ENCODE measurements around the gene PTCH2.

PTCH2 gene

GRCh38 chr1:44842862-44843655 is at the start of gene PTCH2:
PTCH2 (minus strand) TSS chr1:44843253; CDS start chr1:44842932, 321 bp downstream.
- DNase-seq = peak; percentile 84
- H3K4me3 ChIP-seq (ENCODE audit: low read depth, low read length) = peak within 1 kb of the TSS; percentile 65
- TF ChIP-seq CTCF (IDR thresholded peaks at IDR 0.05; ENCODE audit: low read depth, low read length) = no peak

GRCh38 chr1:44890007-44890406 is 47.0 kb upstream of the PTCH2 start:
- H3K27me3 ChIP-seq (ENCODE audit: insufficient read depth, low read depth, severe bottlenecking) = no peaks in the 10 kb centered on the region
- H3K36me3 ChIP-seq = no peaks in the 10 kb centered on the region
- peaks cover 7% of the 10 kb centered on the region for H3K9me3 ChIP-seq (ENCODE audit: severe bottlenecking)
- peak; percentile 12 for DNase-seq
- H3K27ac ChIP-seq = no peak overlapping the region
- no peak for TF ChIP-seq CTCF (IDR thresholded peaks at IDR 0.05; ENCODE audit: low read depth, low read length)
- no peak overlapping the region for H3K4me3 ChIP-seq (ENCODE audit: low read depth, low read length)

More at GRCh38 chr1:44842862-44843655, at the start of gene PTCH2:
- no peaks in the 10 kb centered on the region for H3K9me3 ChIP-seq (ENCODE audit: severe bottlenecking)
- H3K36me3 ChIP-seq = no peaks in the 10 kb centered on the region
- peak within 1 kb of the TSS; percentile 43 for H3K27ac ChIP-seq
- no peaks in the 10 kb centered on the region for H3K27me3 ChIP-seq (ENCODE audit: insufficient read depth, low read depth, severe bottlenecking)

GRCh38 chr1:44885406-44885805 is 42.4 kb upstream of the PTCH2 start:
- Histone ChIP-seq H3K36me3 (peaks cover 11% of the 10 kb centered on the region), H3K9me3 (ENCODE audit: severe bottlenecking) (peaks cover 4% of the 10 kb centered on the region), H3K27me3 (ENCODE audit: insufficient read depth, low read depth, severe bottlenecking) (no peaks in the 10 kb centered on the region), H3K4me3 (ENCODE audit: low read depth, low read length) (no peak overlapping the region), H3K27ac (no peak overlapping the region)
- TF ChIP-seq CTCF (IDR thresholded peaks at IDR 0.05; ENCODE audit: low read depth, low read length) = no peak
- no peak for DNase-seq

- no peak for DNase-seq
- no peak for TF ChIP-seq CTCF (IDR thresholded peaks at IDR 0.05; ENCODE audit: low read depth, low read length)
- no peak overlapping the region for H3K27ac ChIP-seq
- H3K27me3 ChIP-seq (ENCODE audit: insufficient read depth, low read depth, severe bottlenecking) = no peaks in the 10 kb centered on the region
- H3K9me3 ChIP-seq (ENCODE audit: severe bottlenecking) = no peaks in the 10 kb centered on the region
- H3K4me3 ChIP-seq (ENCODE audit: low read depth, low read length) = no peak overlapping the region
- peaks cover 15% of the 10 kb centered on the region for H3K36me3 ChIP-seq
These were observed 41.7 kb upstream of the PTCH2 start for GRCh38 chr1:44884746-44885145.

- H3K27me3 ChIP-seq (ENCODE audit: insufficient read depth, low read depth, severe bottlenecking) = no peaks in the 10 kb centered on the region
- peaks cover 21% of the 10 kb centered on the region for H3K36me3 ChIP-seq
- no peaks in the 10 kb centered on the region for H3K9me3 ChIP-seq (ENCODE audit: severe bottlenecking)
- DNase-seq = no peak
- H3K4me3 ChIP-seq (ENCODE audit: low read depth, low read length) = no peak overlapping the region
- H3K27ac ChIP-seq = no peak overlapping the region
- no peak for TF ChIP-seq CTCF (IDR thresholded peaks at IDR 0.05; ENCODE audit: low read depth, low read length)
These were observed 38.1 kb upstream of the PTCH2 start for GRCh38 chr1:44881011-44881632.
